H9 (cell line): ENCODE measurements around the gene PPOX. TPM values are rescaled to one million over a fixed set of nuclear protein-coding genes. Genes with fewer than 3 reads are reported as not detected.

Source experiments
- DNase-seq: peaks from one replicate; pipeline ENCODE4 v3.0.0-alpha.2; 2017
- H2AFZ ChIP-seq: one replicate; pipeline ENCODE4 v1.6.1; 2013; ENCODE audit warnings: mild to moderate bottlenecking, low read length, control low read depth, moderate library complexity
- H2AK5ac ChIP-seq: 2 replicates; pipeline ENCODE4 v1.6.1; 2013; ENCODE audit warnings: low read length, control low read depth, mixed read lengths; ENCODE audit not compliant: insufficient read length
- H2BK120ac ChIP-seq: one replicate; pipeline ENCODE4 v1.6.1; 2013; ENCODE audit warnings: low read depth, mild to moderate bottlenecking, low read length, control low read depth, inconsistent platforms; ENCODE audit not compliant: poor library complexity, severe bottlenecking
- H2BK12ac ChIP-seq: 2 replicates; pipeline ENCODE4 v1.6.1; 2013; ENCODE audit warnings: low read length, control low read depth, mixed read lengths, low read depth; ENCODE audit not compliant: insufficient read length
- H2BK15ac ChIP-seq: 2 replicates; pipeline ENCODE4 v1.6.1; 2013; ENCODE audit warnings: low read depth, low read length, control low read depth
- H2BK20ac ChIP-seq: one replicate; pipeline ENCODE4 v1.6.1; 2013; ENCODE audit warnings: low read depth, mild to moderate bottlenecking, low read length, control low read depth, inconsistent platforms; ENCODE audit not compliant: poor library complexity, severe bottlenecking
- H2BK5ac ChIP-seq: 2 replicates; pipeline ENCODE4 v1.6.1; 2013; ENCODE audit warnings: low read length, control low read depth, mixed read lengths; ENCODE audit not compliant: insufficient read length
- H3K14ac ChIP-seq: 2 replicates; pipeline ENCODE4 v1.6.1; 2013; ENCODE audit warnings: low read length, control low read depth; ENCODE audit not compliant: insufficient read depth
- H3K18ac ChIP-seq: 2 replicates; pipeline ENCODE4 v1.6.1; 2013; ENCODE audit warnings: low read depth, mild to moderate bottlenecking, mixed read lengths, low read length, control low read depth; ENCODE audit not compliant: insufficient read length
- H3K23ac ChIP-seq: 2 replicates; pipeline ENCODE4 v1.6.1; 2013; ENCODE audit warnings: low read length, control low read depth, mixed read lengths, low read depth; ENCODE audit not compliant: insufficient read length
- H3K23me2 ChIP-seq: 2 replicates; pipeline ENCODE4 v1.6.1; 2013; ENCODE audit warnings: low read depth, mild to moderate bottlenecking, mixed read lengths, low read length, control low read depth; ENCODE audit not compliant: insufficient read length, poor library complexity, severe bottlenecking
- H3K27ac ChIP-seq: 2 replicates; pipeline ENCODE4 v1.5.1; 2013; ENCODE audit warnings: low read length, control low read depth, mixed read lengths, low read depth; ENCODE audit not compliant: insufficient read length
- H3K27me3 ChIP-seq: 2 replicates; pipeline ENCODE4 v1.6.1; 2013; ENCODE audit warnings: low read length, control low read depth, inconsistent platforms; ENCODE audit not compliant: insufficient read depth
- H3K4ac ChIP-seq: 2 replicates; pipeline ENCODE4 v1.6.1; 2013; ENCODE audit warnings: low read depth, mild to moderate bottlenecking, control low read depth, inconsistent platforms, low read length, moderate library complexity
- H3K4me1 ChIP-seq: 2 replicates; pipeline ENCODE4 v1.6.1; 2013; ENCODE audit warnings: low read length, control low read depth, inconsistent platforms; ENCODE audit not compliant: insufficient read depth
- H3K4me2 ChIP-seq: 2 replicates; pipeline ENCODE4 v1.6.1; 2013; ENCODE audit warnings: low read length, control low read depth, mixed read lengths; ENCODE audit not compliant: insufficient read length, insufficient read depth
- H3K56ac ChIP-seq: 2 replicates; pipeline ENCODE4 v1.6.1; 2013; ENCODE audit warnings: low read depth, mild to moderate bottlenecking, mixed read lengths, low read length, control low read depth; ENCODE audit not compliant: insufficient read length
- H3K79me1 ChIP-seq: 2 replicates; pipeline ENCODE4 v1.6.1; 2013; ENCODE audit warnings: low read depth, mild to moderate bottlenecking, moderate library complexity, low read length, control low read depth, inconsistent platforms; ENCODE audit not compliant: insufficient read depth, poor library complexity, severe bottlenecking
- H3K79me2 ChIP-seq: 2 replicates; pipeline ENCODE4 v1.6.1; 2013; ENCODE audit warnings: low read length, control low read depth, inconsistent platforms; ENCODE audit not compliant: insufficient read depth
- H3K9ac ChIP-seq: 2 replicates; pipeline ENCODE4 v1.6.1; 2013; ENCODE audit warnings: low read length, control low read depth, mixed read lengths; ENCODE audit not compliant: insufficient read length; ENCODE audit errors: extremely low read depth
- H3K9me3 ChIP-seq: one replicate; pipeline ENCODE4 v1.6.1; 2013; ENCODE audit warnings: low read depth, low read length, inconsistent platforms; ENCODE audit not compliant: control insufficient read depth
- H3T11ph ChIP-seq: one replicate; pipeline ENCODE4 v1.6.1; 2013; ENCODE audit warnings: mild to moderate bottlenecking, low read length, control low read depth, inconsistent platforms
- H4K20me1 ChIP-seq: one replicate; pipeline ENCODE4 v1.6.1; 2013; ENCODE audit not compliant: control insufficient read depth, insufficient read length, insufficient read depth
- H4K5ac ChIP-seq: 2 replicates; pipeline ENCODE4 v1.6.1; 2013; ENCODE audit warnings: low read depth, mild to moderate bottlenecking, mixed read lengths, low read length, control low read depth; ENCODE audit not compliant: insufficient read length
- H4K8ac ChIP-seq: replicated peaks from 2 replicates; pipeline ENCODE4 v1.6.1; 2013; ENCODE audit warnings: low read length, control low read depth, mixed read lengths, low read depth; ENCODE audit not compliant: insufficient read length
- H4K91ac ChIP-seq: 2 replicates; pipeline ENCODE4 v1.6.1; 2013; ENCODE audit warnings: low read depth, mild to moderate bottlenecking, moderate library complexity, mixed read lengths, low read length, control low read depth; ENCODE audit not compliant: insufficient read length
- H3K27ac Mint-ChIP-seq, 3 experiments: 2 replicates in 2 of 3; 3 replicates in 1 of 3; pipeline ENCODE4 v1.8.0; 2020 to 2021; ENCODE audit warnings: mixed read lengths in 3 of 3, mild to moderate bottlenecking in 1 of 3, moderate library complexity in 1 of 3
- H3K27me3 Mint-ChIP-seq: 2 replicates; pipeline ENCODE4 v1.8.0; 2021; ENCODE audit warnings: low read depth, mild to moderate bottlenecking, moderate library complexity, mixed read lengths
- H3K36me3 Mint-ChIP-seq, 3 experiments: 2 replicates in 2 of 3; 3 replicates in 1 of 3; pipeline ENCODE4 v1.8.0; 2020 to 2021; ENCODE audit warnings: low read depth in 3 of 3, mixed read lengths in 3 of 3; ENCODE audit not compliant: insufficient read depth in 1 of 3
- H3K4me1 Mint-ChIP-seq, 2 experiments: 2 replicates each; pipeline ENCODE4 v1.8.0; 2020; ENCODE audit warnings: mixed read lengths in 2 of 2
- H3K4me3 Mint-ChIP-seq, 2 experiments: 2 replicates in 1 of 2; 3 replicates in 1 of 2; pipeline ENCODE4 v1.8.0; 2020 to 2021; ENCODE audit warnings: mild to moderate bottlenecking in 2 of 2, mixed read lengths in 2 of 2, moderate library complexity in 1 of 2
- H3K9me3 Mint-ChIP-seq, 2 experiments: 2 replicates in 1 of 2; 3 replicates in 1 of 2; pipeline ENCODE4 v1.8.0; 2020; ENCODE audit warnings: mild to moderate bottlenecking in 2 of 2, mixed read lengths in 2 of 2, moderate library complexity in 1 of 2
- CTCF ChIP-seq: fragments of 200-600 bp; sonication (generic); conservative IDR thresholded peaks from 3 replicates; pipeline ENCODE4 v1.8.0; 2021; ENCODE audit warnings: antibody characterized with exemption, mild to moderate bottlenecking
- WGBS: extraction: QIAGEN DNeasy Blood & Tissue Kit; methylation state at CpG from one replicate; pipeline ENCODE4 v1.1.7; 2013; ENCODE audit warnings: missing lambda C conversion rate, low lambda C conversion rate, mixed read lengths; ENCODE audit not compliant: insufficient read length; ENCODE audit errors: extremely low coverage; 5-methylcytosine and 5-hydroxymethylcytosine counted together
- total RNA-seq: library from RNA; stranded (reverse); gene quantifications from 2 replicates; pipeline ENCODE4 v1.2.1, GENCODE V29; 2021

PPOX gene
- total RNA-seq, 1 experiment from 2014 or later: 39.8 TPM

- H2BK15ac ChIP-seq: no peak overlapping the region
- no peaks in the 10 kb centered on the region for H3K4me1 ChIP-seq
- no peak overlapping the region for H3K18ac ChIP-seq
- no peak overlapping the region for H4K8ac ChIP-seq
- H2BK120ac ChIP-seq: no peak overlapping the region
- no peak overlapping the region for H3K14ac ChIP-seq
- no peak overlapping the region for H2AFZ ChIP-seq
- no peak overlapping the region for H3K56ac ChIP-seq
- no peak for TF ChIP-seq CTCF
- no peak overlapping the region for H3K9ac ChIP-seq
- H4K20me1 ChIP-seq: no peaks in the 10 kb centered on the region
- no peaks in the 10 kb centered on the region for H3K36me3 Mint-ChIP-seq
- no peak overlapping the region for H2AK5ac ChIP-seq
- no peak for DNase-seq
- no peaks in the 10 kb centered on the region for H3K4me1 Mint-ChIP-seq
- no peak overlapping the region for H3K4me2 ChIP-seq
- H2BK5ac ChIP-seq: no peak overlapping the region
- no peaks in the 10 kb centered on the region for H3K9me3 Mint-ChIP-seq
- H3K79me1 ChIP-seq: no peaks in the 10 kb centered on the region
- no peak overlapping the region for H3K23ac ChIP-seq
- H2BK12ac ChIP-seq: no peak overlapping the region
- no peak overlapping the region for H4K91ac ChIP-seq
- no peaks in the 10 kb centered on the region for H3K9me3 ChIP-seq
- no peaks in the 10 kb centered on the region for H3K23me2 ChIP-seq
- no peak overlapping the region for H4K5ac ChIP-seq
- no peak overlapping the region for H3K27ac Mint-ChIP-seq
- no peaks in the 10 kb centered on the region for H3K27me3 ChIP-seq
- no CpG with 5 or more reads among the region's 29 CpGs for WGBS
- no peak overlapping the region for H2BK20ac ChIP-seq
- no peaks in the 10 kb centered on the region for H3K79me2 ChIP-seq
- H3K4me3 Mint-ChIP-seq: no peak overlapping the region
- H3K27ac ChIP-seq: no peak overlapping the region
- no peak overlapping the region for H3K4ac ChIP-seq
- no peak overlapping the region for H3T11ph ChIP-seq
- no peaks in the 10 kb centered on the region for H3K27me3 Mint-ChIP-seq
These were observed 25.3 kb upstream of the PPOX start for GRCh38 chr1:161140755-161141400.
